Stimulated activated naive CD4-positive, alpha-beta T cell (primary cell): ENCODE data around the gene EHD4.

ENCODE experiments used
- DNase-seq, 6 experiments: peaks; one replicate each; lab custom pipeline; 2025; lab: John Stamatoyannopoulos, UW

EHD4 gene

DNA sequence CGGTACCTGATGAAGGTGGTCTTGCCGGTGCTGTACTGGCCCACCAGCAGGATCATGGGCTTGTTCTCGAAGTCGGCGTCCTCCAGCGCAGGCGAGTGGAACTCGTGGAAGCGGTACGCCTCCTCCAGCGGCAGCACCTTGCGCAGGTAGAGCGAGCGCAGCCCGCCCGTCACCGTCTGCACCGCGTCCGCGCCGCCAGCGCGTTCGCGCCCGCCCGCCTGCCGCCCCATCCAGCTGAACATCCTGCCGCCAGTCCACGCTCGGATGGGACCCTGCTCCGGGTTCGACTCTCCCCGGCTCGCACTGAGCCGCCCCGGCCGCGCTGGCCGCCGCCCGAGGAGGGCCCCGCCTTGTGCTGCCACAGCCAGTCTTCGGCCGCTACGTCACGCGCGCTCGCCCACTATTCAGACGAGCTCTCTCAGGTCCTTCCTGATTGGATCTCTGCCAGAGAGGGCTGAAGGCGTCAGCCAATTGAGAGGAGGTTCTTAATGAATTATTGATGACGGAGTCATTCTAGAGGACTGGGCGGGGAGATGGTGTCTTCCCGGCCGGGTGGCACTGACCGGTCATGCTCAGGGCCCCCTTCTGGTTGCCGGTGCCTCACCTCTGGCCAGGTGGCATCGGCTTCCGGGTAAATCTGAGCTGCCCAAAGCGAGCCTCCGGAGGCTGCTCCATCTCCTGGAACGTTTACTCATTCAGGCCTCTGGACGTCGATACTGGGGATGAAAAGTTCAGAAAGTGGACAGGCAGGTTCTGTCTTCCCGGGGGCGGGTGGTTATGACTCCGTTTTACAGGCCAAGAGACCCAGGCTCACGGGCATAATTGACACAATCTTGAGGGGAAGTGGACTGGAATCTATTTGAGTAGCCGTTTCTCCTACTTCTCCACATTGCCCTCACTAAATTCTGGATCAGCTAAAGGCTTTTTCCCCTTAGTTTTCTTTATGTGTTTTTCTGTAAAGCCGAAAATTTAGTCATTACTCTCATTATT is at the start of gene EHD4:
EHD4 (minus strand) TSS at position 305 of the 990 bp plus-strand sequence; CDS start at position 242, 63 bp downstream.
- peak; percentile 83 to 94 (median 92) for DNase-seq

DNA sequence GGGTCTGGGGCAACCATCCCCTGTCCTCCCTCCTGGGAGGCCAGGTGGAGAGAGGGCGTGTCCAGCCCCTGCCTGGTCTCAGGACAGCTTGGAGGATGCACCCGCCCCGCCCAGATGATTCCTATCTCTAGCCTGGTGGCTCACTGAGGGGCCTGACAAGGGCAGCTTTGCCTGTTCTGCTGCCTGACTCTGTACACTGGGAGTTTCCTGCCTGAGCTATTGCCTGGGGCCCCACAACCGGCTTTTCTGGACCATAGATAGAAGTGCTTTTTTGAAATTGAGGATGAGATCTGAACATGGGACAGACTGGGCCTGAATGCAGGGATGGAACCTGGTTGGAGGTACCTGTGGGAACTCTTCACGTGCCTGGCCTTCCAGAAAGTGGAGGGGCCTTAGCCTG is 49.2 kb upstream of the EHD4 start:
- DNase-seq, result no peak

DNA sequence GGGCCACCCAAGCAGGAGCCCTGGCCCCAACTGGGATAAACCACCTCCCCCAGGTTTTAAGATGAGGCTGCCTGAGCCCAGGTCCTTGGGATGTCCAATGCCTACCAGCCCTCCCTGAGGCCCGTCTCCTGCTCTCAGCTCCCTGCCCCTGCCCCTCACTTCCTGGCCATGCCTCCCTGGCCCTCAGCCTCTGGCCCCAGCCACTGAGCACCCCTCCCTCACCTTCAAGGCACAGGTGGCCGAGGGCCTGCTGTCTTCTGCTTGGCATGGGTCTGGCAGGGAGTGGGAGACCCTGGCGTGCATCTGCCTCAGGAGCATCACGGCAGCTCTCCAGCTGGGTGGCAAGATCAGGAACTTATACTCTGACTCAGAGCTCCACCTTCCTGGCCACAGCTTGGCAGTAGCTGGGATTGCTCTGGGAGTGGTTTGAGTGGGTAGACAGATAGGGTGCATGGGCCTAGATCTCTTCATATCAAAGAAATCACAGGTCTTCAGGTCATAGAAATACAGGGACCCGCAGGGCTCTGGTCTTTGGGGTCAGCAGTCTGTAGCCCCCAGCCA is 48.4 kb upstream of the EHD4 start, which contains the start of gene PLA2G4E:
PLA2G4E (minus strand) TSS at position 330 of the 561 bp plus-strand sequence; CDS start at position 318, 12 bp downstream.
- no peak for DNase-seq

DNA sequence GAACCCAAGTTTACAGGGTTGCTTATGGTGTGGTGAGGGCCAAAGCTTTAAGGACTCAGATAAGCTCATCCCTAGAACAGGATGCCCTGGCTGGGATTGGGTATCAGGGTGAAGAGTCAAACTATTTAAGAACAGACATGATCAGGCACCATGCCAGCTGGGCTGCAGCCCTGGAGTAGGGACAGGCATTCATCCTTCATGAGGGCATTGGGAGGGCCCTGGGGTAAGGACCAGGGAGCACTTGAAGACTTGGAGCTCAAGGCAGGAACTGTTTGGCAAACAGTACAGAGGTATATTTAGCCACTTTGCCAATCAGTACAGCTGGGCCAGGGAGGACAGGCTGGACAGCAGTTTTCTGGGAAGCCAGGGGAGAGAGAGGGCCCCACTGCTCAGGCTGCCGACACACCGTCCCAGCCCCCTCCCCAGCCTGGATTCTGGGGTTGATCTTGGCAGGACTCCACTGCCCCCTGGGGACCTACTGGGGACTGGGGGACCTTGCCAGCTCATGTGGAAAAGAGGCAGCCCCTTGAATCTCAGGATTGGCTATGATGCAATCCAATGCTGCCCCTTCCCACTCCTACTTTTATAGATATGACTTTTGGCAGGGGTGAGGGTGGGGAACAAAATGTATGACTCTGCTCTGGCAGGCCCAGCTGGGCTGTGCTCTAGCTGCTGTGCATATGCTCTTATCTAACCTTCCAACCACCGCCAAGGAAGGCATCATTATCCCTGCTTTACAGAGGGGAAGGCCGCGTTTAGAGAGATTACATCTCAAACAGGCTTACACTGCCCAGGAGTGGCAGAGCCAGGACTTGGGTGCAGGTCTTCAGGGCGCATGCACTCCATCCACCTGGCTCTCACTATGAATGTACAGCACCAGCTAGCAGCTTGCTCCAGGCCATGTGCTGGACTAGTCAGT is 46.2 kb upstream of the EHD4 start:
- DNase-seq, result no peak

DNA sequence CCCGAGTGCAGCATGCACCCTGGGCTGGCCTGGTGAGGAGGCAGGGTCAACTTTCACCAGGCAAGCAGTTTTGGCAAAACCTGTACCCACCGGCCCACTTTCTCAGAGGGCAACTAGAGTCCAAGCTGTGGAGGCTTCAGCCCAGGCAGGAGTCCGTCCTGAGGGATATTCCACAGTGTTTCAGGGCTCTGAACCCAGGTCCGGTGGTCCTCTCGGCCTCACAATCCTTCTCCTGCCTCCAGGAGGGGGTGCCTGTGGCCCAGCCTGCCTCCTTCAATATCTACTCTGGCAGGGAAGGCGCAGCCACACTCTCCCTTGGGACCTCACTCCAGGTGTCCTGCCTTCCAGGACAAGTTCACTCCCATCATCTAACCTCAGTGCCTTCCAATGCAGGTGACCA is 44.6 kb upstream of the EHD4 start:
- no peak for DNase-seq

DNA sequence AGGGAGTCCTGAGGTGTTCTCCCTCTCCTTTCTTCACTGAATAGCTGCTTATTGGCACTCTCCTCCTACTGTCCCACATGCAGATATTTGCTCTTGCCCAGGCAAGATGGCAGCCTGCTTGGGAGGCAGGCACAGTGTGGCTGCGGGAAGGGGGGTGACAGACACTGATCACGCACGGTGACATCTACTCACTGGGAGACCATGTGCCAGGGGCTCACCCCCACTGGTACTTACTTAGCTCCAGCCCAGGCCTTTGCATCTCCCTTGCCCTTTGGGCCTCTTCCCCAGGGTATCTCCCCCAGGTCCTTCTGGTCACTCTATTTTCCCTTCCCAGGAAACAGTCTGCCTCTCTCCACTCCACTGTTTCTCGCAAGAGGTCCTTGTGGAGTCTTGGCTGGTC is 42.0 kb upstream of the EHD4 start:
- no peak for DNase-seq

DNA sequence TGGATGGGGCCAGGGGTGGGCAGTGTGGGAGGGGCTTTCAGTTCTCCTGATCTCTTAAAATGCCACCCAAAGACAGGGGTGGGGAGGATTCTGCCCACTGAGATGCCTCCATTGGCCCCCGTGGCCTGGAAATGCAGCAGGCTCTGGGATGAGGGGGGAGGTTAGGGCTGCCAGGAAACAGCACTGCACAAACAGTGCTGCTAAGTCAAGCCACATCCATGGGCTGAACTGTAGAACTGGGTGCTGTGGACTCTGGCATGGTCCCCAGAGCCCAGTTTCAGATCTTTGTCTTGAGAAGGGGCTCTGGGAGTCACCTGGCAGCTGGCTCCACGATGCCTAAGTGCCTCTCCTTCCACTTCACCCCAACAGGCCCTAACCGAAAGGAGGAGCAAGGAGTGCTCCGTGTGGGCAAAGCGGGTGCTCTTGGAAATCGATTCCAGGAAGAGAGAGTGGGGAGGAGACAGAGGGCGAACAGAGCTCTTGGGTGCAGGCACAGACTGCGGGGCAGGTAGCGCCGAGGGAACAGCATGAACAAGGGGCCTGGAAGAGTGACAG is 40.6 kb upstream of the EHD4 start:
- DNase-seq, result no peak

DNA sequence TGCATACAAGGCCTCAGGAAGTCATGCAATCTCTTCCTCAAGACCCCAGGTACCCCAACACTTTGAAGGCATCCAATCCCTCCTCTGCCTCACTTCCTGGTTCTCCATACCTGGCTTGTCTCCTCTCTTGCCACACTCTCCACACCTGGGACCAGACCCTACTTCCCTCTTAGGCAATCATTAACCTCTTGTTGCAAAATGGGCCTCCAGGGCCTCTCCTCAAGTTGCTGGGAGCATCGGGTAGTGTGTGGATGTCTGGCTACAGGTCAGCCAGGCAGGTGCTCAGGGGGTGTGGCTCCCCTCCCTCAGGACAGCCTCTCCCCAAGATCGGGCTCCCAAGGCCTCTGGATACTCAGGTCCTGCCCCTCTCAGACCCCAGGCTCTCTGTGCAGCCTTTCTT is 39.9 kb upstream of the EHD4 start:
- no peak for DNase-seq

DNA sequence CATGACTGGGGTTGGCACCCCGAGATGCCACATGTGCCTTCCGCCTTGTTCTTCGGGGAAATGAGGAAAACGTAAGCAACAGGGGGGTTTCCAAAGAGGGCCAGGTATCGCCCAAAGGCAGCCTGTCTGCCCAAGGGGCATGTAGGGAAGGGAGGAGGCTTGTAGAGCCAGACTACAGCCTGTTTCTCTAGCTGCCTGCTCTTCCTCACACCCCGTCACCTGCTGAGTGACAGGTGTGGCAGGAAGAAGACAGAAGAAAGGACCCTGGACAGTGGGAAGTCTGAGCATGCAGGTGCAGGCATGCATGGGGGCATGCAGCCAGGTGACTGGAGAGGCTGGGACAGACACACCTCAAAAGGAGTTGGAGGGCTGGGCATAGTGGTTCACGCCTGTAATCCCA is 38.7 kb upstream of the EHD4 start:
- no peak for DNase-seq

DNA sequence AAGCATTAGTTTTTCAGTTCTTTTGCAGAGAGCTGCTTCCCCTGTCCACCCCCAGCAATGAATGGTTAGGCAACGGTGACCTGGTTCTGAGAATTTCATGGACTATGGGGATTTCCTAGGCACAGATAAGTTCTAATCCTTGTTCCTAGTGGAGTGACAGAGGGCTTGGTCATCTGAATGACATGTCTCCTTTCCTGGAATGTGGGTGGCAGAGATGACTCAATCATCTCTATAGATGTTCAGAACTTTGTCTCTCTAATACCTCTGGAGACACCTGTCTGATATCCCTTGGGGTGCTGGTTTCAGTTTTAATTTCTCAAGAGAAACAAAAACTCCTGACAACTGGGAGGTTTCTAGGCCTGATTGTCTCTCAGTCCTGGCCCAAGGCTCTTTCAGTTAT is 38.1 kb upstream of the EHD4 start:
- DNase-seq, result no peak

DNA sequence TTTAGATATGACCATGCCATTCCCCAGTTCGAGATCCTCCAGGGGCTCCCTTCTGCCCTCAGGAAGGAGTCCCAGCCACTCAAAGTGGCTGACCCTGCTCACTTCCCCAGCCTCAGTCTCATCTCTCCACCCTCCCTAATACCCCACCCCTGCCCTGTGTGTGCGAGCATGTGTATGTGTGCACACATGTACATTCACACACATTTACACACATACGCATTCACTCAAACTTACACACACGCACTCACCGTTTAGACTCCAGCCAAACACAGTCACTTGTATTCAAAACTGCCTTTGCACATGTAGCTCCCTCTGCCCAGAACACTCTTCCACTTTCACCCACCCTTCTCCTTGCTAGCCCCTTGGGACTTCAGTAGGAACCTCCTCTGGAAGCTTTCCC is 37.1 kb upstream of the EHD4 start:
- DNase-seq, result no peak

DNA sequence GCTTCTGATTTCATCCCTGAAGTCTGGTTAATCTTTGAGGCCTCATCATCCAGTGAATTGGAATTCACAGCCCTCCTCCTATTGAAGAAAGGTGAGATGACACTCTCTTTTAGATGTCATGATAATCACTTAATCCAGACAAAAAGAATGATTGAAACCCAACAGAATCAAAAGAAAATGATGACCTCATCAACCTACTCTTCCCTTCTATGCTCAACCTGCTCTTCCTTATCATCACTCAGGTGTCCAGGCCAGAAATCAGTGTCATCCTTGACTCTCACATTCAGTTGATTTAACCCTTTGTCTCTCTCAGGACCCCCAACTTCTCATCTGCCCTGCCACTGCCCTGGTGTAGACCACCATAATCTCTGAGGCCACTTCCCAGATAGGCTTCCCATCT is 36.7 kb upstream of the EHD4 start:
- DNase-seq, result no peak

DNA sequence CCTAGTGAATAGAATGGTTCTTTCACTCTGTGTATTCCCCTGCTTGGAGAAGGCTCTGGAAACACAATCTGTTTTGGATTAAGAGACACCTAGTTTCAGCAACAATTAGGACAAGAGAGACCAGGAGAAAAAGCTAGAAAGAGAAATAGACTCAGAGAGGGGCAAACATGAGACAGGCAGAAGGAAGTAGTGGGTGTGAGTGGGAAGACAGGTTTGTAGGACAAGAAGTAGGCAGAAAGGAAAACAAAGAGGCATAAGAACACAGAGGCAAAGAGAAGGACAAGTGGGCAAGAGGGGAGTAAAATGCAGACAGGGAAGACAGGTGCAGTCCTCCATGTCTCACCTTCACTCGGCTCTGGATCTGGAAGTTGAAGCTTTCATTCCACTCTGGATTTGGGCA is 35.0 kb upstream of the EHD4 start:
- no peak for DNase-seq

DNA sequence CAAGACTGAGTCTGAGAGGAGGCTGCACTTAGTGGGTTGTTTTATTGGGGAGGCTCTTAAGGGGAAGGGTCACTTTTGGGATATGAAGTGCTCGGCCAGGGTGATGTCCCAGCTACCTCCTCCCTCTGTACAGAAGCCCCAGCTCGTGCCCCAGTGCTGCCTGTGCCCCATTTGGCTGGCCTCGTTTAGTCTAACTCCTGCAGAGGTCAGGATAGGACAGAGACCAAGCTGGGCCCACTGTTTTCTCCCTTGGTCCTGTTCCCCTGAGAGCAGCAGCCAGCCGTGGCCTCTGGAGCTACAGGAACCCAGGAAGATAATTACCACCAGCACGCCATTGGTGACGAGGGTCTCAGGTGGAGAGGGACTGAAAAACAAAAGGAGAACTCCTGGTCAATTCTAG is 30.0 kb upstream of the EHD4 start:
- DNase-seq, result no peak

DNA sequence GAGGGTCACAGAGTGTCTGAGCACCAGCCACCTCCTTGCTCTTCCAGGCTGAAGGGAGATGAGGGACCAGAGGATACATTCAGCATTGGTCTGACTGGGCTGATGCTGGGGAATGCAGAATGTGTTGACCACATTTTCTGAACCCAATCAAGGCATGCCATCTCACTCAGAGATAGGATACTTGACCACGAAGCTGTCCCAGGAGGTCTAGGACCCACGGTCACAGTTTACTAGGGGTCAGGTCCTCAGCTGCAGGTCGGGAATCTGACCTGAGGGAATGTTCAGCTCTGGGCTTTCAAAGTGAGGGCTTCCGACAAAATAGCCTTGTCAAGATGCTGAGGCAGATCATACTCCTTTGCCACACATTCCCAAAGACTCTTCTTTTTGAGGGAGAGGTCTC is 28.9 kb upstream of the EHD4 start:
- no peak for DNase-seq

DNA sequence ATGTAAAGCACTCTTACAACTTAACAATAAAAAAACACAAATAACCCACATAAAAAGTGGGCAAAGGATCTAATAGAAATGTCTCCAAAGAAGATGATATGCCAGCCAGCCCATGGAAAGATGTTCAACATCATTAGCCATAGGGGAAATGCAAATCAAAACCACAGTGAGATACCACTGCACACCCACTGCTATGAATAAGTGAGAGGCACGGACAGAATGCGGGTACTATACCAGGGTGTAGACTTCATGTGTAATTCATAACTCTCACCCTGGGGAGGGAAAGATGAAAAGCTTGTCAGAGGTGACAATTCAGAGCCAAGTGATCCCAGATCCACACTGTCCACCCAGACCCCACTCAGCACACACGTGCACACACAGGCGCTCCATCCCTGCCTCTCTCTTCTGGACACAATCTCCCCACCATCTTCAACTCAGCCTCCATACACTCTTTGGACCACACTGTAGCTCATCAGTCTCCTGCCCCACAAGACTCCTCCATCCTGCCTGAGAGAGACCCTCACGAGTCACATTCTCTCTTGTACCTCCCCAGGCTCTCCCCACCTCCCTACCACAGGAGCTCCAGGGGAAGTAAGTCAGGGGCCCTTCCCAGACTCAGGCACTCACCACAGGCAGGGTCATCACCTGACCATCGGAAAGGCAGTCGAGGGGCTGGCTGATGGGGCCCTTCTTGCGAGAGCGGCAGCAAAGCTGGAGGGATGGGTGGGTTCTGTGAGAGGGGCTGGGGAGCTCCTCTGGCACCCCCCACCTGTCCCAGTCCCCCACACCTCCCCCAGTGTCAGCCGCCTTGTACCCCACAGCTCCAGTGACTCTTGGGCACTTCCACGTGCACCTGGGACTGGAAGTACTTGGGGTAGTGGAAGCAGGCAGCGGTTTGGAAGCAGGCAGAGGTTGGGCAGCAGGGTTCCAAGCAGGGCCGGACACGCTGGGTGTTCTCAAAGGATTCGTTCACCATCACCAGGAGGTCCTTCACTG is 27.2 kb upstream of the EHD4 start:
- no peak for DNase-seq

DNA sequence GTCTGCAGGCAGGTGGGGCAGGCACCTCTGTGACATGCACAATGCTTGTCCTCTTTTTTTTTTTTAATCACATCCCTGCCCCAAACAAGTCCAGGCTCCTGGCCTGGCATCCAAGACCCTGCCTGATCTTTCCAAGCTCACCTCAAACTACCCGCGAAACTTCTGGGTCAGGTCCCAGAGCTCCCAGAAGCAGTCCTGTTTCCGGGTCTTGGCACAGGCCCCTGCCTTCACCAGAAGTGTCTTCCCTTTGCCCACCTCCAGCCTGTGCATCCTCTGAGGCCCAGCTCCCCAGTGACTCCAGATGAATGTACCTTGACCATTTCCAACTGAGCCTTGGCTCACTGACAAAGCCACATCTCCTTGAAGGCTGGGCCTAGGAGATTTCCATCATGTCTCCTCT is 25.5 kb upstream of the EHD4 start:
- DNase-seq, result no peak

DNA sequence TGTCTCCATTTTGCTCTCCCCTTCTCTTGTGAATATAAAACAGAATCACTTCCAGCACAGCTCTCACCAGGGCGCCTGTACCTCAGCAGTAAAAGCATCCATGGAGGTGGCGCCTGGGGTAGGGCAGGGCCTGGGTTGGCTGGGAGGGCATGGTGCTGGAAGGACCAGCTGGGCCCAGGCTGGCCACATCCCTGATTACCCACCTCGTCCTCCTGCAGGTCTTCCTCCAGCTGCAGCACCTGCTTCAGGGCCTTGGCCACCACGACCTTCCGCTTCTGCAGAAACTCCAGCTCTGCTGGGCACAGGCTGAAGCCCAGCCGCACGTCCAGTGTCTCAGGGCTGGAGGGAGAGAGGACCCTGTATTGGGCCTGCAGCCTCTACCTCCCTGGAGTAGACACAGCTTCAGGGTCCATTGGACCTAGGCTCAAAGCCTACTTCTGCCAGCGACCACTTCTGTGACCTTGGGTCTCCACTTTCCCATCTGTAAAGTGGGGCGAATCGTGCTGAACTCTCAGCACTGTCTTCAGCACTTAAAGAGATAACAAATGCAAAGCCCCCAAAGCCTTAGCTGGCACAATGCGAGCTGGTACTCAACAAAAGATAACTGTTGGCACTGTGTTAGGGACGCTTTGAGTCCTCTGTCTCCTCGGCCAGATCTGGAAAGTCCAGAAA is 24.7 kb upstream of the EHD4 start:
- DNase-seq, result no peak

DNA sequence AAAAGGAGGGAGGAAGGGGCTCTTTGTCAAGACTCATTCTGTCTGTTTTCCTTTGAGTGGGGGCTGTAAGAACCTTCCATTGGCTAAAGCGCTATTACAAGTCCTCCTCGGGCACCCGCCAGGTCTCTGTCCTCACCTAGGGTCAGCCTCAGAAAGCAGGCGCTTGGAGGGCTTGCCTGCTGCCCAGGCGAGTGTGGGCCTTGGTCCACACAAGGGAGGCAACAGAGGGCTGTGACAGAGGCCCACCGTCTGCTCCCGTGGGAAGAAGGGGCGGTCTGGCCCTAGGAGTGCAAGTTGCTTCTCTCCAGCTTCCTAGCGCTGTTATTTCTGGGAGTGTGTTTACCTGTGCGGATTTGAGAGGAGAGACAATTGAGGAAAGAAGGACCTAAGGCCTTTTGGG is 24.0 kb upstream of the EHD4 start:
- DNase-seq, result no peak

DNA sequence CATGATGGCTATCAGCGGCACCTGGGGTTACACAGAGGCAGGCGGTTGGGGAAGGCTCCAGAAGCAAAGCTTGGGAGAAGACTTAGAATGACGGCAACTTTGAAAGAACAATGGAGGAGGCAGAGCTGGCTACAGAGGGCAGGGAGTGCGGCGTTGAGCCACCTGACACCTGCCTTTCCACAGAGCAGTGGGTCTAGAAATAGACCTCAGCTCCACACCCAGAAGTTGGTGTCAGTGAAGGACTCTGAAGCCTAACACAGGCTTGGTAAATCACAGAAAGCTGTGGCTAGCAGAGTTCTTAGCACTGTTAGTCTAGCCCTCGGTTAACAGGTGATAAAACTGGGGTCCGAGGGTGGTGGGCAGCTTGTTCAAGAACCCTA is 23.1 kb upstream of the EHD4 start:
- no peak for DNase-seq
